ENCODE data around the gene GADD45G. TPM values are rescaled to one million over a fixed set of nuclear protein-coding genes. Genes with fewer than 3 reads are reported as not detected.

Gene GADD45G
- total and polyA plus RNA-seq, 2 of the 4 experiments (the other 2 are of a cell fraction) = 0.15 TPM; not detected in 1

GRCh38 chr9:89639961-89640360, 35.1 kb downstream of the GADD45G start:
- Histone ChIP-seq H3K9ac (ENCODE audit: low read depth, low read length) (no peak overlapping the region), H2AK9ac (replicated peaks; ENCODE audit: low read depth, low read length, poor library complexity) (no peak overlapping the region), H3K14ac (replicated peaks; ENCODE audit: low read depth, low read length) (no peak overlapping the region), H3K18ac (ENCODE audit: low read depth, low read length) (no peak overlapping the region), H3K4ac (ENCODE audit: low read depth, low read length) (no peak overlapping the region), H3K27ac (ENCODE audit: insufficient read depth, low read length) (no peak overlapping the region), H3K4me2 (ENCODE audit: low read depth, low read length) (no peak overlapping the region), H2AK5ac (ENCODE audit: low read depth, low read length) (no peak overlapping the region), H3K36me3 (ENCODE audit: control insufficient read depth, insufficient read depth, low read length) (no peaks in the 10 kb centered on the region), H3K4me3 (ENCODE audit: insufficient read depth, low read depth, low read length) (no peak overlapping the region), H4K8ac (ENCODE audit: low read depth in 2 of 2, low read length in 2 of 2) (no peak overlapping the region), H3K56ac (ENCODE audit: extremely low read depth, insufficient read depth, low read length) (no peak overlapping the region), H2BK5ac (ENCODE audit: low read depth, low read length, poor library complexity, severe bottlenecking) (no peak overlapping the region), H2BK120ac (ENCODE audit: low read depth, low read length) (no peak overlapping the region), H3K79me1 (ENCODE audit: low read depth in 1 of 2, low read length in 2 of 2) (no peaks in the 10 kb centered on the region), H3K9me1 (ENCODE audit: insufficient read depth, low read length) (no peaks in the 10 kb centered on the region), H3K4me1 (ENCODE audit: control insufficient read depth, insufficient read depth, low read length) (no peaks in the 10 kb centered on the region), H4K5ac (ENCODE audit: low read depth, low read length) (no peak overlapping the region), H4K20me1 (ENCODE audit: insufficient read depth, low read length) (no peaks in the 10 kb centered on the region), H2BK20ac (ENCODE audit: low read depth, low read length) (no peak overlapping the region), H3K27me3 (ENCODE audit: control insufficient read depth, insufficient read depth, low read length) (peaks cover 1% of the 10 kb centered on the region; the same call in 1 of the 2 replicates), H2AFZ (replicated peaks; ENCODE audit: low read length, poor library complexity) (no peak overlapping the region), H2BK15ac (ENCODE audit: low read depth, low read length) (no peak overlapping the region), H4K91ac (ENCODE audit: insufficient read depth, low read depth, low read length) (no peak overlapping the region), H3K9me3 (ENCODE audit: control insufficient read depth, insufficient read depth, low read length) (no peaks in the 10 kb centered on the region), H3K23ac (ENCODE audit: low read depth, low read length) (no peak overlapping the region)
- in situ Hi-C loops (cut with MboI; ENCODE audit: low sequenced_read_pairs) (no loop called here), intact Hi-C loops (cut with micrococcal nuclease) (no loop called here), dilution Hi-C loops (cut with HindIII; ENCODE audit: low sequenced_read_pairs, unreplicated experiment) (no loop called here)
- WGBS, 2 experiments (ENCODE audit: extremely low coverage in 2 of 2, insufficient read length in 1 of 2) = 0% methylated on average over 1 of the region's 5 CpGs; no CpG with 5 or more reads in 1 of the 2 experiments
- ChIA-PET CTCF (interaction anchor here (1.1 kb wide), 1 partner anchor 42 kb away, joined by 3 read pairs; no protein-coding TSS in a partner anchor), POLR2A (ENCODE audit: unreplicated experiment) (no interaction called here)
- ATAC-seq (ENCODE audit: low read depth) (no peak), DNase-seq (no peak)
- TF ChIP-seq RAD21 (IDR thresholded peaks at IDR 0.05; ENCODE audit: low read length) = no peak
- no peak for TF ChIP-seq RFX5 (IDR thresholded peaks at IDR 0.05; ENCODE audit: low read depth, low read length)
- TF ChIP-seq CTCF (conservative IDR thresholded peaks at IDR 0.05; ENCODE audit: low read depth, low read length) = no peak
- no peak for TF ChIP-seq MXI1 (IDR thresholded peaks at IDR 0.05; ENCODE audit: borderline replicate concordance, low read depth, low read length)
- TF ChIP-seq NFE2L2 (IDR thresholded peaks at IDR 0.05; ENCODE audit: low read depth, low read length) = no peak
- BruUV-seq (replicated peaks) = no TSS peak
